Epithelial cell of esophagus (primary cell): ENCODE data around the gene OSBPL10.

Experiments used
- DNase-seq: peaks from one replicate; pipeline ENCODE4 v3.0.0; 2010; ENCODE audit warnings: low read depth
- H3K4me3 ChIP-seq: 2 replicates; pipeline ENCODE4 v1.5.1; 2011; ENCODE audit warnings: mild to moderate bottlenecking, low read length, control low read depth
- CTCF ChIP-seq: IDR thresholded peaks from 2 replicates; pipeline ENCODE4 v1.5.1; 2011; ENCODE audit warnings: low read depth, mild to moderate bottlenecking, low read length, control low read depth, inconsistent platforms; ENCODE audit not compliant: insufficient read depth; ENCODE audit errors: missing control alignments

OSBPL10 gene

GRCh38 chr3:31772758-31773473, 208.1 kb downstream of the OSBPL10 start:
- no peak for TF ChIP-seq CTCF
- no peak overlapping the region for H3K4me3 ChIP-seq
- peak; percentile 23 for DNase-seq

- DNase-seq = no peak
- no peak for TF ChIP-seq CTCF
- no peak overlapping the region for H3K4me3 ChIP-seq
These were observed 208.8 kb downstream of the OSBPL10 start for GRCh38 chr3:31772272-31772671.

DNA sequence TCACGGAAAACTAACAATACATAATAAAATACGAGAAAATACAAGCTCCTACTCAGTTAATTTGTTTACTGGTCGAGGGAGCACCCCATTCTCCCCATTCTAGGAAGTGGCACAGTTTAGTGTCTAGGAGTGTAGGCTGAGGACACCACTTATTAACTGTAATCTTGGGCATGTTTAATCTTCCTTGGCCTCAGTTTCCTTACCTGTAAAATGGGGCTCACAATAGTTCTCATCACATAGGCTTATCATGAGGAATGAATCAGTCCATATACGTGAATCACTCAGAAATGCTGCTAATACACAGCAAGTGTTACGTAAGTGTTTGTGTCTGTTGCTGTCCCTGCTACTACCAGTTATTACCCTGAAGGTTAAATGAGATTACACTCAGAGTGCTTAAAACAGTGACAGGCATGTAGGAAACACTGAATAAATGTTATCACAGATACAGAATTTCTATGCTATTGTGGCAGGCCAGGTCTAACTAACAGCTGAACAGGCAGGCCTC, 210.2 kb downstream of the OSBPL10 start:
- peak; percentile 74 for DNase-seq
- TF ChIP-seq CTCF = no peak
- no peak overlapping the region for H3K4me3 ChIP-seq

- peak; percentile 54 for TF ChIP-seq CTCF
- H3K4me3 ChIP-seq = no peak overlapping the region
- DNase-seq = peak; percentile 41
These were observed 212.5 kb downstream of the OSBPL10 start for GRCh38 chr3:31768479-31769125.

- no peak for TF ChIP-seq CTCF
- H3K4me3 ChIP-seq = no peak overlapping the region
- no peak for DNase-seq
These were observed 213.1 kb downstream of the OSBPL10 start for GRCh38 chr3:31767920-31768319.

DNA sequence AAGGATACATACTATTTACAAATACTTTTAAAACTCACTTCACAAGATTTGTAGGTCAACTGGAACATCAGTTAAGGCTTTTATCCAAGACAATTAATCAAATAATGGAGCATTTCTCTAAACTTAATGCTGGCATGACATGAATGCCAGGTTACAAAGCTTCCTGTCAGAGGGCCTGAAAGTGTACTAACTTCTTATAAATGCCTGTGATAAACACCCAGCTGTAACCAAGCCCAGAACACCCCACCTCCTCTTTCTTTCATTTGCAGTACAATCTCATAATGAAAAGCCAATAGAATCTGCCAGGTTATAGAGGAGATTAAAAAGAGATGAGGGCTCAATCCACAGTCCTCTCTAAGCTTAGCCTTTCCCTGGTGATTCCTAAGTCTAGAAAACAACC, 214.4 kb downstream of the OSBPL10 start:
- no peak overlapping the region for H3K4me3 ChIP-seq
- no peak for DNase-seq
- TF ChIP-seq CTCF = no peak
